ENCODE measurements around the gene LRCH2. TPM values are rescaled to one million over a fixed set of nuclear protein-coding genes. Genes with fewer than 3 reads are reported as not detected.
"Not testable (repeated sequence)": the region's sequence is repeated elsewhere in the genome, so short reads cannot be mapped to it uniquely, and the experiment has no call there.

LRCH2 gene
- total RNA-seq, result 0.12 TPM

GRCh38 chrX:115233497-115234455, at the start of gene LRCH2:
TSS of gene LRCH2 (minus strand) at chrX:115234096. CDS start at chrX:115234041, 55 bp downstream.
- no peak for ATAC-seq

- ATAC-seq, result no peak
Observed at GRCh38 chrX:115269051-115269683, 35.3 kb upstream of the LRCH2 start.

- ATAC-seq, result no peak
Observed at GRCh38 chrX:115268421-115268820, 34.5 kb upstream of the LRCH2 start.

GRCh38 chrX:115266300-115266699, 32.4 kb upstream of the LRCH2 start:
- no peak for ATAC-seq

- no peak for ATAC-seq
Observed at GRCh38 chrX:115264009-115264408, 30.1 kb upstream of the LRCH2 start.

- no peak for ATAC-seq
Observed at GRCh38 chrX:115261148-115261547, 27.3 kb upstream of the LRCH2 start.

GRCh38 chrX:115260330-115260729, 26.4 kb upstream of the LRCH2 start:
- ATAC-seq, result no peak

GRCh38 chrX:115259238-115259875, 25.5 kb upstream of the LRCH2 start:
- no peak for ATAC-seq

- ATAC-seq, result no peak
Observed at GRCh38 chrX:115257711-115258110, 23.8 kb upstream of the LRCH2 start.

- no peak for ATAC-seq
Observed at GRCh38 chrX:115255003-115255402, 21.1 kb upstream of the LRCH2 start.

GRCh38 chrX:115251458-115252233, 17.8 kb upstream of the LRCH2 start:
- ATAC-seq, result no peak

- no peak for ATAC-seq
Observed at GRCh38 chrX:115237056-115237455, 3.2 kb upstream of the LRCH2 start.

GRCh38 chrX:115236560-115236959, 2.7 kb upstream of the LRCH2 start:
- no peak for ATAC-seq

- ATAC-seq, result no peak
Observed at GRCh38 chrX:115234461-115234860, 565 bp upstream of the LRCH2 start.

GRCh38 chrX:115232933-115233496, 881 bp downstream of the LRCH2 start:
- ATAC-seq, result no peak

GRCh38 chrX:115229337-115230003, 4.4 kb downstream of the LRCH2 start:
- ATAC-seq, result no peak

- ATAC-seq, result no peak
Observed at GRCh38 chrX:115226929-115227328, 7.0 kb downstream of the LRCH2 start.

GRCh38 chrX:115217346-115217745, 16.6 kb downstream of the LRCH2 start:
- ATAC-seq, result not testable (repeated sequence)

GRCh38 chrX:115214605-115215004, 19.3 kb downstream of the LRCH2 start:
- ATAC-seq, result no peak

- ATAC-seq, result no peak
Observed at GRCh38 chrX:115214151-115214550, 19.7 kb downstream of the LRCH2 start.

GRCh38 chrX:115209547-115209946, 24.3 kb downstream of the LRCH2 start:
- not testable (repeated sequence) for ATAC-seq

- no peak for ATAC-seq
Observed at GRCh38 chrX:115204040-115204439, 29.9 kb downstream of the LRCH2 start.

Data from esophagus mucosa (tissue), 1 donor.